HepG2 (cell line): ENCODE measurements around the gene TERB2. TPM values are rescaled to one million over a fixed set of nuclear protein-coding genes. Genes with fewer than 3 reads are reported as not detected.
"Not testable (repeated sequence)": the region's sequence is repeated elsewhere in the genome, so short reads cannot be mapped to it uniquely, and the experiment has no call there.

Source experiments
- ATAC-seq: fragments of 200-7000 bp; cut with Tn5 transposase; 3 replicates; pipeline ENCODE4 v1.9.1; 2020; ENCODE audit warnings: mild to moderate bottlenecking, moderate library complexity
- BruUV-seq: library from RNA; stranded (reverse); fragments of 400-500 nt; replicated peaks from 2 replicates; lab custom pipeline; 2021; lab: Mats Ljungman, UMichigan
- CTCF ChIA-PET: fragments of 300-600 bp; formaldehyde crosslinking; extraction: SDS; loops from one replicate; lab custom pipeline; 2021; ENCODE audit warnings: low total read pairs, inconsistent platforms, low intra/inter-chr PET ratio; lab: Yijun Ruan, JAX
- POLR2A ChIA-PET: fragments of 350-600 bp; sonication (Branson Sonifier 250); formaldehyde crosslinking; loops from one replicate; lab custom pipeline; 2020; ENCODE audit warnings: antibody characterized with exemption, inconsistent platforms; lab: Yijun Ruan, JAX
- DNase-seq: peaks from one replicate; pipeline ENCODE4 v3.0.0-alpha.2; 2015; ENCODE audit warnings: low spot score
- FAIRE-seq: peaks from 3 replicates; lab custom pipeline; 2011; peaks lifted over from hg19 to GRCh38; lab: Jason Lieb, UNC
- H2AFZ ChIP-seq: one replicate; pipeline ENCODE4 v1.6.1; 2011; ENCODE audit warnings: low read length, inconsistent platforms
- H3K27ac ChIP-seq: fragments of 300-600 bp; 3 replicates; pipeline ENCODE4 v1.8.0; 2011; ENCODE audit warnings: mixed run types, mild to moderate bottlenecking, mixed read lengths, low read length, inconsistent platforms; ENCODE audit not compliant: insufficient read depth; ENCODE audit errors: extremely low read length
- H3K27me3 ChIP-seq, 2 experiments: fragments of 200-600 bp in 1 of 2; 2 replicates in 1 of 2; 3 replicates in 1 of 2; pipeline versions ENCODE4 v1.6.0 to v1.8.0; 2011; ENCODE audit warnings: low read length in 2 of 2, mild to moderate bottlenecking in 2 of 2, moderate library complexity in 2 of 2, inconsistent platforms in 1 of 2; ENCODE audit not compliant: insufficient read depth in 2 of 2, control insufficient read depth in 1 of 2
- H3K36me3 ChIP-seq, 2 experiments: fragments of 200-600 bp in 1 of 2; replicated peaks in 1 of 2; 2 replicates in 1 of 2; 3 replicates in 1 of 2; pipeline versions ENCODE4 v1.5.1 to v1.8.0; 2011; ENCODE audit warnings: low read length in 2 of 2, inconsistent platforms in 1 of 2; ENCODE audit not compliant: insufficient read depth in 2 of 2, control insufficient read depth in 1 of 2
- H3K4me1 ChIP-seq: 2 replicates; pipeline ENCODE4 v1.5.1; 2012; ENCODE audit warnings: low read length, inconsistent platforms; ENCODE audit not compliant: insufficient read depth
- H3K4me2 ChIP-seq: 2 replicates; pipeline ENCODE4 v1.6.0; 2011; ENCODE audit warnings: low read depth, low read length, inconsistent platforms
- H3K4me3 ChIP-seq, 3 experiments: fragments of 200-600 bp in 1 of 3; sonication (generic), shearing (Covaris generic) in 1 of 3; replicated peaks in 1 of 3; 2 replicates each; pipeline ENCODE4 v1.5.1; 2011 to 2016; ENCODE audit warnings: low read length in 3 of 3, inconsistent platforms in 2 of 3, low read depth in 2 of 3, mild to moderate bottlenecking in 2 of 3, control low read depth in 1 of 3, mixed read lengths in 1 of 3; ENCODE audit not compliant: insufficient read depth in 1 of 3
- H3K79me2 ChIP-seq: one replicate; pipeline ENCODE4 v1.6.1; 2011; ENCODE audit warnings: low read length, inconsistent platforms; ENCODE audit not compliant: insufficient read depth
- H3K9ac ChIP-seq: 2 replicates; pipeline ENCODE4 v1.6.0; 2011; ENCODE audit warnings: mild to moderate bottlenecking, low read depth, low read length, inconsistent platforms; ENCODE audit not compliant: insufficient read depth
- H3K9me3 ChIP-seq: 2 replicates; pipeline ENCODE4 v1.5.1; 2012; ENCODE audit warnings: mild to moderate bottlenecking, low read length
- H4K20me1 ChIP-seq: 2 replicates; pipeline ENCODE4 v1.6.0; 2011; ENCODE audit warnings: inconsistent platforms, mild to moderate bottlenecking, low read length, moderate library complexity; ENCODE audit not compliant: insufficient read depth
- MAF1 ChIP-seq: sonication (generic); formaldehyde crosslinking; IDR thresholded peaks from 2 replicates; pipeline ENCODE4 v1.5.0; 2020; ENCODE audit warnings: missing genetic modification reagents, borderline replicate concordance
- ZNF652 ChIP-seq: IDR thresholded peaks from 2 replicates; pipeline ENCODE4 v1.6.1; 2016; ENCODE audit warnings: low read depth, borderline replicate concordance
- WGBS: methylation state at CpG from one replicate; pipeline ENCODE4 v1.1.6; 2017; ENCODE audit warnings: low lambda C conversion rate; 5-methylcytosine and 5-hydroxymethylcytosine counted together
- in situ Hi-C: cut with HindIII; loops from 2 replicates; pipeline ENCODE4 v1.10.0; 2017; ENCODE audit warnings: low pct_unique_long_range_greater_than_20kb; ENCODE audit not compliant: extremely low pct_ligation_motif_present
- intact Hi-C: fragments of 100-400 bp; cut with micrococcal nuclease; formaldehyde crosslinking; loops from one replicate; pipeline ENCODE4 v1.10.0; 2022; ENCODE audit not compliant: unreplicated experiment
- polyA plus RNA-seq, 8 experiments: library from polyadenylated mRNA; depleted of rRNA in 3 of 8; stranded (reverse) in 7 of 8; unstranded in 1 of 8; fragments of >200 nt; fragmentation: Illumina TruSeq in 4 of 8; extraction: Trizol in 4 of 8; gene quantifications; 2 replicates each; pipeline versions ENCODE4 v1.2.1 to v1.2.3, GENCODE V29; 2011 to 2016; ENCODE audit warnings: low read depth in 4 of 8, missing spikeins in 1 of 8, mixed read lengths in 1 of 8; ENCODE audit not compliant: insufficient read depth in 1 of 8
- total RNA-seq, 5 experiments: library from RNA; depleted of rRNA; stranded (reverse); fragments of >200 nt; fragmentation: Illumina TruSeq; extraction: Trizol; gene quantifications; 2 replicates each; pipeline ENCODE4 v1.2.3, GENCODE V29; 2016; ENCODE audit warnings: low read depth in 1 of 5
- TF ChIP-seq, protein P1 (sequence below): IDR thresholded peaks from 2 replicates; pipeline ENCODE4 v1.4.0; 2020; ENCODE audit warnings: mild to moderate bottlenecking, missing genetic modification reagents
- TF ChIP-seq, protein P2 (sequence below): sonication (generic); formaldehyde crosslinking; IDR thresholded peaks from 2 replicates; pipeline ENCODE4 v1.9.0; 2021; ENCODE audit warnings: missing genetic modification reagents, mild to moderate bottlenecking, borderline replicate concordance

TERB2 gene
- total and polyA plus RNA-seq, 2 of the 13 experiments (the other 11 are each of a cell fraction or from before 2014, with no cell fraction given) = not detected

DNA sequence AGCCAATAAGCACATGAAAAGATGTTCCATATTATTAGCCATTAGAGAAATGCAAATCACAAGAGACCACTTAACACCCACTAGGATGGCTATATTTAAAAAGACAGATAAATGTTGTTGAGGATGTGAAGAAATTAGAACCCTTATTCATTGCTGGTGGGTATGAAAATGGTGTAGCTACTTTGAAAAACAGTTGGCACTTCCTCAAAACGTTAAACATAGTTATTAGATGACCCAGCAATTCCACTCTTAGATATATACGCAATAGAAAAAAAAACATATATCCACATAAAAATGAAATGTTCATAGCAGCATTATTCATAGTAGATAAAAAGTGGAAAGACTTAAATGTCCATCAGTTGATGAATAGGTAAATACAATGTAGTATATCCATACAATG, 47.1 kb upstream of the TERB2 start (continued):
- TF ChIP-seq, protein P1, sequence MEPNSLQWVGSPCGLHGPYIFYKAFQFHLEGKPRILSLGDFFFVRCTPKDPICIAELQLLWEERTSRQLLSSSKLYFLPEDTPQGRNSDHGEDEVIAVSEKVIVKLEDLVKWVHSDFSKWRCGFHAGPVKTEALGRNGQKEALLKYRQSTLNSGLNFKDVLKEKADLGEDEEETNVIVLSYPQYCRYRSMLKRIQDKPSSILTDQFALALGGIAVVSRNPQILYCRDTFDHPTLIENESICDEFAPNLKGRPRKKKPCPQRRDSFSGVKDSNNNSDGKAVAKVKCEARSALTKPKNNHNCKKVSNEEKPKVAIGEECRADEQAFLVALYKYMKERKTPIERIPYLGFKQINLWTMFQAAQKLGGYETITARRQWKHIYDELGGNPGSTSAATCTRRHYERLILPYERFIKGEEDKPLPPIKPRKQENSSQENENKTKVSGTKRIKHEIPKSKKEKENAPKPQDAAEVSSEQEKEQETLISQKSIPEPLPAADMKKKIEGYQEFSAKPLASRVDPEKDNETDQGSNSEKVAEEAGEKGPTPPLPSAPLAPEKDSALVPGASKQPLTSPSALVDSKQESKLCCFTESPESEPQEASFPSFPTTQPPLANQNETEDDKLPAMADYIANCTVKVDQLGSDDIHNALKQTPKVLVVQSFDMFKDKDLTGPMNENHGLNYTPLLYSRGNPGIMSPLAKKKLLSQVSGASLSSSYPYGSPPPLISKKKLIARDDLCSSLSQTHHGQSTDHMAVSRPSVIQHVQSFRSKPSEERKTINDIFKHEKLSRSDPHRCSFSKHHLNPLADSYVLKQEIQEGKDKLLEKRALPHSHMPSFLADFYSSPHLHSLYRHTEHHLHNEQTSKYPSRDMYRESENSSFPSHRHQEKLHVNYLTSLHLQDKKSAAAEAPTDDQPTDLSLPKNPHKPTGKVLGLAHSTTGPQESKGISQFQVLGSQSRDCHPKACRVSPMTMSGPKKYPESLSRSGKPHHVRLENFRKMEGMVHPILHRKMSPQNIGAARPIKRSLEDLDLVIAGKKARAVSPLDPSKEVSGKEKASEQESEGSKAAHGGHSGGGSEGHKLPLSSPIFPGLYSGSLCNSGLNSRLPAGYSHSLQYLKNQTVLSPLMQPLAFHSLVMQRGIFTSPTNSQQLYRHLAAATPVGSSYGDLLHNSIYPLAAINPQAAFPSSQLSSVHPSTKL = no peak

DNA sequence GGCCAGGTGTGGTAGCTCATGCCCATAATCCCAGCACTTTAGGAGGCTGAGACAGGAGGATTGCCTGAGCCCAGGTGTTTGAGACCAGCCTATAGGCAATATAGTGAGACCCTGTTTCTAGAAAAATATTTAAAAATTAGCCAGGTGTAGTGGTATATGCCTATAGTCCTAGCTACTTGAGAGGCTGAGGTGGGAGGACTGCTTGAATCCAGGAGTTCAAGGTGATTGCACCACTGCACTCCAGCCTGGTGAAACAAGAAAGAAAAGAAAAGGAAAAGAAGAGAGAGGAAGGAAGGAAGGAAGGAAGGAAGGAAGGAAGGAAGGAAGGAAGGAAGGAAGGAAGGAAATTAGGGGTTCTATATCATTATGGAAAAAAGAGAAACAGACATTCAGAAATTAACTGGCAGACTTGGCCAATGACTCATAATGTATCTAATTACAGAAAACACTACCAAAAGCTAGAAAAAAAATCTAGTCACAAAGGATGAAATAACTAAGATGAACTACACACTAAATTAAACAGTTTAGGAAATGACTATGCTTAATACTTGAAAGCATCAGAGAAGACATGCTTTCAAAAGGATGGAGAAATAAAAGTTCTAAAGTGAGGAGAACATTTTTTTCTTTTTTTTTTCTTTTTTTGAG, 45.4 kb upstream of the TERB2 start:
- Histone ChIP-seq H2AFZ (no peak overlapping the region), H3K36me3 (no peaks in the 10 kb centered on the region), H3K27me3 (peaks cover 0 to 5% of the 10 kb centered on the region in 2 experiments; a peak in 1 of 5 replicates), H3K27ac (no peak overlapping the region), H3K4me1 (peaks cover 35% of the 10 kb centered on the region), H3K9me3 (no peaks in the 10 kb centered on the region), H3K4me3 (no peak overlapping the region), H4K20me1 (no peaks in the 10 kb centered on the region), H3K4me2 (no peak overlapping the region), H3K9ac (no peak overlapping the region), H3K79me2 (no peaks in the 10 kb centered on the region)
- FAIRE-seq = no peak
- TF ChIP-seq, protein P2, sequence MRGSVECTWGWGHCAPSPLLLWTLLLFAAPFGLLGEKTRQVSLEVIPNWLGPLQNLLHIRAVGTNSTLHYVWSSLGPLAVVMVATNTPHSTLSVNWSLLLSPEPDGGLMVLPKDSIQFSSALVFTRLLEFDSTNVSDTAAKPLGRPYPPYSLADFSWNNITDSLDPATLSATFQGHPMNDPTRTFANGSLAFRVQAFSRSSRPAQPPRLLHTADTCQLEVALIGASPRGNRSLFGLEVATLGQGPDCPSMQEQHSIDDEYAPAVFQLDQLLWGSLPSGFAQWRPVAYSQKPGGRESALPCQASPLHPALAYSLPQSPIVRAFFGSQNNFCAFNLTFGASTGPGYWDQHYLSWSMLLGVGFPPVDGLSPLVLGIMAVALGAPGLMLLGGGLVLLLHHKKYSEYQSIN (CRISPR knock-in tag) = no peak
- no peak for TF ChIP-seq MAF1 (CRISPR knock-in tag)
- no peak for TF ChIP-seq ZNF652 (CRISPR knock-in tag)
- CTCF ChIA-PET = no interaction called here
- ATAC-seq = no peak
- POLR2A ChIA-PET = no interaction called here
- in situ Hi-C loops = loop anchor here (25.0 kb wide), 1 partner anchor 324 kb away; no protein-coding TSS in a partner anchor
- DNase-seq = no peak
- no TSS peak for BruUV-seq
- intact Hi-C loops = loop anchor here (5.0 kb wide), 2 partner anchors 59 to 184 kb away; no protein-coding TSS in a partner anchor

DNA sequence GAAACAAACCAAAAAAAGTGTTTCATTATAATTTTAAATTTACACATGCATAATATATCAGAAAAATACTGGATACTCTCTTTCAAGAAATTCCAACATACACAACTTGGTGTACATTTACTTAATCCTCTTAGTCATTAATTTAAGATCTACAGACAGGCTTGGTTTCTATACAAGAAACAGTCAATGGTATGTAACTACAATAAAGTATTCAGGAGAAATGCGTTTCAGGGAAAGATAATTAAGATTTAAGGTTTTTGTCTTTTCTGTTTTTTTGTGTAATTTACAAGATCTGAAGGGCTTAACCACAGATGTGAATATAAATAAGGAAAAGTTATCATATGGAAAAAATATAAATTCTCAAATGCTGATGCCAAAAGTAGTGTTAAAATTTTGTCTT, 44.3 kb upstream of the TERB2 start:
- CTCF ChIA-PET, DNase-seq: not testable (repeated sequence)

More for the DNA sequence above, 44.3 kb upstream of the TERB2 start:
- not testable (repeated sequence) for H3K36me3 ChIP-seq, H3K27me3 ChIP-seq, H3K4me3 ChIP-seq, H2AFZ ChIP-seq, H4K20me1 ChIP-seq, H3K79me2 ChIP-seq, H3K4me2 ChIP-seq, H3K9ac ChIP-seq, H3K27ac ChIP-seq, BruUV-seq, H3K9me3 ChIP-seq, ATAC-seq, FAIRE-seq
- 62% methylated on average over 1 of the region's 1 CpG for WGBS
- POLR2A ChIA-PET = interaction anchor here (0.8 to 1.1 kb wide), 2 partner anchors 81 to 249 kb away, joined by 3 to 5 read pairs; partner anchors contain the start of gene SPG11
- H3K4me1 ChIP-seq = peaks cover 35% of the 10 kb centered on the region
- intact Hi-C loops = loop anchor here (5.0 kb wide), 2 partner anchors 60 to 185 kb away; no protein-coding TSS in a partner anchor
- in situ Hi-C loops = loop anchor here (25.0 kb wide), 1 partner anchor 325 kb away; no protein-coding TSS in a partner anchor
